Measurements from ENCODE around the gene SLAIN2.

Gene SLAIN2

DNA sequence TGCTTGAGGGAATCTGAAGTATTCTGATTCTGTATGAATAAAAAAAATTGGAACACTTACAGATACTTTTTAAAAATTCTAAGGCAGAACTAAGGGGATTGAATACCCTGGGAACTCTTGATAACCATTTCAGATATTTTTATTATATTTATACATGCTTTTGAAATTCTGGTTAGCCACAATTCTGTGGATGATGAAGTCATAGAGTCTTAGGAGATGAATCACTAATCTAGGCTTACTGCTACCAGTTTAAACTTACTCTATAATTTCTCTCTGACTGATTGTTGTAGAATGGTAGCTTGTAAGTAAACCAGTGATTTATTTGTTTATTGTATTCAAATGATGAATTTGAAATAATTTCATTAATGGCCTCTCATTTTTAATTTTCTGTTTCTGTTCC is 11.4 kb upstream of the SLAIN2 start:
- TF ChIP-seq, protein P1, sequence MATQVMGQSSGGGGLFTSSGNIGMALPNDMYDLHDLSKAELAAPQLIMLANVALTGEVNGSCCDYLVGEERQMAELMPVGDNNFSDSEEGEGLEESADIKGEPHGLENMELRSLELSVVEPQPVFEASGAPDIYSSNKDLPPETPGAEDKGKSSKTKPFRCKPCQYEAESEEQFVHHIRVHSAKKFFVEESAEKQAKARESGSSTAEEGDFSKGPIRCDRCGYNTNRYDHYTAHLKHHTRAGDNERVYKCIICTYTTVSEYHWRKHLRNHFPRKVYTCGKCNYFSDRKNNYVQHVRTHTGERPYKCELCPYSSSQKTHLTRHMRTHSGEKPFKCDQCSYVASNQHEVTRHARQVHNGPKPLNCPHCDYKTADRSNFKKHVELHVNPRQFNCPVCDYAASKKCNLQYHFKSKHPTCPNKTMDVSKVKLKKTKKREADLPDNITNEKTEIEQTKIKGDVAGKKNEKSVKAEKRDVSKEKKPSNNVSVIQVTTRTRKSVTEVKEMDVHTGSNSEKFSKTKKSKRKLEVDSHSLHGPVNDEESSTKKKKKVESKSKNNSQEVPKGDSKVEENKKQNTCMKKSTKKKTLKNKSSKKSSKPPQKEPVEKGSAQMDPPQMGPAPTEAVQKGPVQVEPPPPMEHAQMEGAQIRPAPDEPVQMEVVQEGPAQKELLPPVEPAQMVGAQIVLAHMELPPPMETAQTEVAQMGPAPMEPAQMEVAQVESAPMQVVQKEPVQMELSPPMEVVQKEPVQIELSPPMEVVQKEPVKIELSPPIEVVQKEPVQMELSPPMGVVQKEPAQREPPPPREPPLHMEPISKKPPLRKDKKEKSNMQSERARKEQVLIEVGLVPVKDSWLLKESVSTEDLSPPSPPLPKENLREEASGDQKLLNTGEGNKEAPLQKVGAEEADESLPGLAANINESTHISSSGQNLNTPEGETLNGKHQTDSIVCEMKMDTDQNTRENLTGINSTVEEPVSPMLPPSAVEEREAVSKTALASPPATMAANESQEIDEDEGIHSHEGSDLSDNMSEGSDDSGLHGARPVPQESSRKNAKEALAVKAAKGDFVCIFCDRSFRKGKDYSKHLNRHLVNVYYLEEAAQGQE (IDR thresholded peaks at IDR 0.05; ENCODE audit: insufficient read depth in 1 of 2, low read depth in 2 of 2, low read length in 2 of 2) = no peak
- TF ChIP-seq SIN3A (IDR thresholded peaks at IDR 0.05; ENCODE audit: borderline replicate concordance, insufficient read depth, low read length) = no peak
- no peak for TF ChIP-seq TAF1 (IDR thresholded peaks at IDR 0.05; ENCODE audit: borderline replicate concordance, insufficient read depth, low read length)

DNA sequence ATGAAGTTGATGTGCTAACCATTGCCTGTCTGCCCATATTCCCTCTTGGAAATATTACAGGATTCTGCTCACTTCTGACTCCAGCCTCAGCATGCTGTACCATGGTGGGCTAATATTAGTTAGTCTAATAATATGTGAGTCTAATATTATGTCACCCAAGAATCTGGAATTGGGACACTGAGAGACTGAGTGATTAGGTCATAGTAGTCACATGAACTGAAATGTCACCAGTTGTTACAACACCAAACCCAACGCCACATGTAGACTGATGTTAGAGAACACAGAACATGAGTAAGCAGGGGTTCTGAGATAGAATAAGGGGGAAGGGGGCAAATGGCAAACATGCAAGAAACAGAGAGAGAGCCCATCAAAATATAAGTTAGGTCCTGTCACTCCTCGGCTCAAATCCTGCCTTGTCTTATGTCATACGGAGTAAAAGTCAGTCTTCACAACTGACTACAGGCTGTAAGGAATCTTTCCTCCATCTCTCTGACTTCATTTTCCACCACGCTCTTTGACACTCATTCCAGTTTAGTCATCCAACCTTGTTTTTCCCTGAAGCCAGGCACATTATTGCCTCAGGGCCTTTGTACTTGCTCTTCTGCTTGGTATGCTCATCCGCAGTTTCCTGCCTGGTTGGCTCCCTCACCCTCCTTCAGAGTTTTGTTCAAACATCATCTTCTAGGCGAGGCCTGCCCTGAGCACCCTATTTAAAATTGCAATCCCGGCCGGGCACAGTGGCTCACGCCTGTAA is 9.6 kb upstream of the SLAIN2 start:
- TF ChIP-seq, protein P1 (IDR thresholded peaks at IDR 0.05; ENCODE audit: insufficient read depth in 1 of 2, low read depth in 2 of 2, low read length in 2 of 2) = no peak
- no peak for TF ChIP-seq POLR2AphosphoS5 (IDR thresholded peaks at IDR 0.05; ENCODE audit: low read depth, low read length)
- no peak for TF ChIP-seq FOXP2 (optimal IDR thresholded peaks at IDR 0.05; ENCODE audit: borderline replicate concordance, extremely low read depth, extremely low read length, insufficient read depth)
- TF ChIP-seq TAF1 (IDR thresholded peaks at IDR 0.05; ENCODE audit: borderline replicate concordance, insufficient read depth, low read length) = no peak
- TF ChIP-seq SIN3A (IDR thresholded peaks at IDR 0.05; ENCODE audit: borderline replicate concordance, insufficient read depth, low read length) = no peak

DNA sequence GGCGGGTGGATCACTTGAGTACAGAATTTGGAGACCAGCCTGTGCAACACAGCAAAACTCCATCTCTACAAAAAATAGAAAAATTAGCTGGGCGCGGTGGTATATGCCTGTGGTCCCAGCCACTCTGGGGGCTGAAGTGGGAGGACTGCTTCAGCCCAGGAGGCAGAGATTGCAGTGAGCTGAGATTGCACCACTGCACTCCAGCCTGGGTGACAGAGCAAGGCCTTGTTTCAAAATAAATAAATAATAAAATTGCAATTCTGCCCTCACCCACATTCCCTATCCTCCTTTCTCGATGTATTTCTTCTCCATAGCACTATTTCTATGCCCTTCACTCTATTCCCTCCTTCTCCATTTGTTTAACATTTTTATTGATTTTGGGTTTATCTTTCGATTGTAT is 8.7 kb upstream of the SLAIN2 start:
- TF ChIP-seq POLR2AphosphoS5 (IDR thresholded peaks at IDR 0.05; ENCODE audit: low read depth, low read length) = no peak
- no peak for TF ChIP-seq SIN3A (IDR thresholded peaks at IDR 0.05; ENCODE audit: borderline replicate concordance, insufficient read depth, low read length)
- TF ChIP-seq, protein P1 (IDR thresholded peaks at IDR 0.05; ENCODE audit: insufficient read depth in 1 of 2, low read depth in 2 of 2, low read length in 2 of 2) = no peak
- no peak for TF ChIP-seq FOXP2 (optimal IDR thresholded peaks at IDR 0.05; ENCODE audit: borderline replicate concordance, extremely low read depth, extremely low read length, insufficient read depth)
- no peak for TF ChIP-seq TAF1 (IDR thresholded peaks at IDR 0.05; ENCODE audit: borderline replicate concordance, insufficient read depth, low read length)

DNA sequence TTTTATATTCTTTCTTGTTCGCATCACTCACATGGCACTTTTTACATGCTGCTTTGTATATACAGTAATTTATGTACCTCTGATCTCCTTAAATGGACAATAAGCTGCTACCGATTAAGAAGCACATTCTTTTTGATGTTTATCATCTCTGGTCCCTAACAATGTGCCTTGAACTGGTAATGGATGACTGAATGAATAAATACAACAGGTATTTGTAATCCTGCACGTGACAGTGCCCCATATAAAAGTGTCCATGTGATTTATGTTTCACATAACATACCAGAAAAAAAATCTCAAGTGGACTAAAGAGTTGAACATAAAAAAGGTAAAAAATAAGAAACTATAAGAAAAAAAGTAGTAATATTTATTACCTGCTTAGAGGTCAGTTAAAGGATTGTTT is 7.7 kb upstream of the SLAIN2 start:
- TF ChIP-seq SIN3A (IDR thresholded peaks at IDR 0.05; ENCODE audit: borderline replicate concordance, insufficient read depth, low read length) (no peak), FOXP2 (optimal IDR thresholded peaks at IDR 0.05; ENCODE audit: borderline replicate concordance, extremely low read depth, extremely low read length, insufficient read depth) (no peak), TAF1 (IDR thresholded peaks at IDR 0.05; ENCODE audit: borderline replicate concordance, insufficient read depth, low read length) (no peak), POLR2AphosphoS5 (IDR thresholded peaks at IDR 0.05; ENCODE audit: low read depth, low read length) (no peak)
- TF ChIP-seq, protein P1 (IDR thresholded peaks at IDR 0.05; ENCODE audit: insufficient read depth in 1 of 2, low read depth in 2 of 2, low read length in 2 of 2) = no peak

Measured in PFSK-1 (cell line).